Hematopoietic multipotent progenitor cell treated with erythropoietin and hydrocortisone succinate and interleukin-3 and kit ligand, for 6 days (in vitro differentiated cells): Measurements from ENCODE around the gene PACRG.

Source experiments
- DNase-seq: peaks from one replicate; pipeline ENCODE4 v3.0.0-alpha.2; 2015

PACRG gene

DNA sequence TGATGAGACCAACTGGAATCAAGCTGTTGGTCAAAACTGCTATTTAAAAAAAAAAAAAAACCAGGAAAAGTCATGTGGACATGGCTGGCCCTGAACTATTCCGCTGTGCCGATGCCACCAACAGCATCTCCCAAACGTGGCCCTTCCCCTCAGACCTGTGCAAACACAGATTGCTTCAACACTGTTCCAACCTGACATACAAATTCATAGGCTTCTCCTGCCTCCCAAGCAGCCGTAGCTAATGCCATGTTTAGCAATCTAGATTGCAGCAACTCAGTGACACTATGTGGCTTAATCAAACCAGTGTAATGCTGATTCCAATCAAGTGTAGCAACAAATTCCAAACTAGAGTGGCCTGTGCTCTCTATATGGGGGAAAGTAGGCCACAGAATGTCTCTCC, 16.4 kb upstream of the PACRG start:
- no peak for DNase-seq

DNA sequence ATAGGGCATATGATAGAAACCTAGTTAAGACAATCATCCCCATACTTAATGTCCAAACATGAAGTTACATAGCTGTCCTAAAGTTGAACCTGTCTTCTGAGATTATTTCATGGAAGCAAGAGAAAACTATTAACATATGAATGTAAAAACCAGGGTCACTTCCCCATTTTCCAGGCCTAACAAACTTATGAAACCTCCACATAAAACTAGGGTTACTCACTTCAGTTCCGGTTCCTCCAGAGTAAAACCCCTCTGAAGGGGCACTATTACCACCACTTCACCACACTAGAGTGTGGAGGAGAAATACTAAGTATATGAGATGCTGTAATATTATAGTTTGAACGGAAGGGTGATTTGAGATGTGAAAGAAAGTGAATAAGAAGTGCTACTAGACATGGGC, 15.1 kb upstream of the PACRG start:
- DNase-seq: no peak

- no peak for DNase-seq
Observed at GRCh38 chr6:162713974-162714780, 13.6 kb upstream of the PACRG start.

DNA sequence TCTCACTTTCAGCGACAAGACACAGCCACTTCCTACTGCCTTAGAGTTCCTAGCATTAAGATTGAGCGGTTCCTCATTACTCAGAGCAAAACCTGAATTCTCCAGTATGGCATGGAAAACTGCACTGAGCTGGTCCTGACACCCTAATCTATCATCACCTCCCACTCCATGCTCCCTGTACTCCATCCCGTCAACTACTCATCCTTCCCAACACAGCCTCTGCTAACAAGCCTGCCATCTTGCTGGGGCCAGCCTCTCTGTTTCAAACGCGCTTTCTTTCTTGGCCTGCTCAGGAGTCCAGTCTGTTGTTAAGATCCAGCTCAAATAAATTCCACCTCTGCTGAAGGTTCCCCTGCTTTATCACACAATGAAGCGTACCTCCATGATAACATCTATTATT, 12.2 kb upstream of the PACRG start:
- no peak for DNase-seq

DNA sequence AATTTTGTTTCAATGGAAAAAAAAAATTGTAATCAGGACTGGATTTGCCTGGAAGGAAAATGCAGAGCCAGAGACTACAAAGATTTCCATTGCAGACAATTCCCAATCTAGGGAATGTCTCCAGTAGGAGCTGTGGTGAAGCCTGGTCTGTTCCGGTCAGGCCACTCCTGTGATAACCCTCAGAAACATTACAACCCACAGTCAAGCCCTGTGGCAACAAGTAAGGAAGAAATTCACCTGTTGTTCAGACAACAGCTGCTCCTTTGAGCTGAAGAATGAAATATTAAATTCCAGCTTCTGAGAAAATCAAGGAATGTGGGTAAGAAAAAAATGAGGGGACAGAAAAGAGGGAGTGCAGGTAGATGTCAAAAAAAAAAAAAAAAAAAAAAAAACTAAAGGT, 8.2 kb upstream of the PACRG start:
- DNase-seq: no peak

DNA sequence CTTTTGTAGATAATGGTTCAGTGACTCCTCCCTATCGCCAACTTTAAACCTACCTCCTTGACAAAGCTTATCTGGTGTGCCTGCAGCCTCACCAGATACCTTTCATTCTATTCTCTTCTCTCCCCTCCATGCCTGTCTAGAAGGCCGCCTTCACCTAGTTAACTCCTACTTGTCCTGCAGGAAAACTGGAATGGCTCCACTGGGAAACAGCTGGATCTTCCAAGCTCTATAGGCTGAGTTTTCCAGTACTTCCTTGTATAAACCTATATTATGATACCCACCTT, 6.4 kb upstream of the PACRG start:
- no peak for DNase-seq

DNA sequence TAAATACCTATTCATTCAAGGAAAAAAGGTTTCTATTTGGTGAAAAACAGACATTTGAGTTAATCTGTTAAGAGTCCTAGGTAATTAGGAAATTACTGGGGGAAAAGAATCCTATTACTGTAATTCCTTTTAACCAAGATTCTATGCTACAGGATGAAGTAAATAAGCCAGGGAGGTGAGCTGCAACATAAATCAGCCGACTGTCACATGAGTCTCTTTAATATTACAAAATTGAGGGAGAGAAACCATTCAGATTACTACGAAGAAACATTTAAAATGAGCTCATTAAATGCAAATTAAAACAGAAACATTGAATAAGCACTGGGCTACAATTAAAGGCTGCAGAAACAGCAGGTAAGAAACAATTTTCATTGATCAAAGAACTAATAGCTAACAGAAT, 5.5 kb upstream of the PACRG start:
- DNase-seq: no peak

- DNase-seq: no peak
Observed at GRCh38 chr6:162722633-162723032, 5.1 kb upstream of the PACRG start.

DNA sequence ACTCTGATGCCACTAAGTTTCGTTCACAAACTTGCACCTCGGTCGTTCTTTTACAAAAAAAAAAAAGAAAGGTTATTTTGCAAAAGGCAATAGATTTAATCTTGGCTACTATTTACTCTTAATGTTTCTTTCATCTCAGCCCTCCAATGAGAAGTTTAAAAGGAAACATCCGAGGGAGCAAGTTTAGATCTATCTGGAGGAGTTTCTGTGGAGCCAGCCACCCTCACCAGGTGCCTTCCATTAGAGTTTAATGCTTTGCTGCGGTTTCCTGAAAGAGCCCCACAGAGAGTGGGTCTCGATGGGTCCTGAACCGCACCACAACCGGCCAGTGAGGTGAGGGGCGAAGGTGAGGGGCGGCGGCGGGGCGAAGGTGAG, 840 bp upstream of the PACRG start:
- peak; percentile 41 for DNase-seq

DNA sequence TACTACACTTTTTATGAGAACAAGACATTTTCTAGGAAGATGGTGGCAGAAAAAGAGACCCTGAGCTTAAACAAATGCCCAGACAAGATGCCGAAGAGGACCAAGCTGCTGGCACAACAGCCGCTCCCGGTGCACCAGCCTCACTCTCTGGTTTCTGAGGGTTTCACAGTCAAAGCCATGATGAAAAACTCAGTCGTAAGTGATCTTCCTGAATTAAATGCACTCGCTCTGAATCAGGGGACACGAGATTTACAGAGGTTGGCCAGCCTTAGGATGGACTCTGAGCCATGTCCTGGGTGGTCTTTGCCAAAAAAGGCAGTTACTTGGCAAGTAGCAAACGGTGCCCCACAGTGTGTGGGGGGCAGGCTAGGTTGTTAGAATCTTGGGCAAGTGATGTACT, 423 bp downstream of the PACRG start:
- no peak for DNase-seq

- no peak for DNase-seq
Observed at GRCh38 chr6:162728706-162729105, 932 bp downstream of the PACRG start.

DNA sequence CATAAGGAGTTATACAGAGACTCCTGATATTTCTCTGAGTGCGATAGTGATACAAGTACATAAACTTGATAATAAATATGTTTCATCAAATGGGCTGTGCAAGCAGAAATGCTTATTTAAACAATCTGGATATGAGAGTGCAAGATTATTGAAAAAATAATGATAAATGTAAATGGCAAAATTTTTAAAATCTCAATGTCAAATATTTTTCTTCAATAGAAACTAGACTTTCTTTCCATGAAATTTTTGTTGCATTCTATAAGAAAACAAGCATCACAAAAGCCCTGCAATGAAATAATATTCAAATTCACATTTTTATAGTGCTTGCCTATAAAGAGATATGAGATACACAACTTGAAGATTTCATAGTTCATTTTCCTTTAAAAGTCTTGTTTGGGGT, 2.7 kb downstream of the PACRG start:
- DNase-seq: no peak

- peak; percentile 25 for DNase-seq
Observed at GRCh38 chr6:162733489-162733888, 5.7 kb downstream of the PACRG start.

- DNase-seq: peak; percentile 17
Observed at GRCh38 chr6:162736961-162737360, 9.2 kb downstream of the PACRG start.

- DNase-seq: no peak
Observed at GRCh38 chr6:162750776-162751175, 23.0 kb downstream of the PACRG start.

- DNase-seq: no peak
Observed at GRCh38 chr6:162751211-162751859, 23.6 kb downstream of the PACRG start.

DNA sequence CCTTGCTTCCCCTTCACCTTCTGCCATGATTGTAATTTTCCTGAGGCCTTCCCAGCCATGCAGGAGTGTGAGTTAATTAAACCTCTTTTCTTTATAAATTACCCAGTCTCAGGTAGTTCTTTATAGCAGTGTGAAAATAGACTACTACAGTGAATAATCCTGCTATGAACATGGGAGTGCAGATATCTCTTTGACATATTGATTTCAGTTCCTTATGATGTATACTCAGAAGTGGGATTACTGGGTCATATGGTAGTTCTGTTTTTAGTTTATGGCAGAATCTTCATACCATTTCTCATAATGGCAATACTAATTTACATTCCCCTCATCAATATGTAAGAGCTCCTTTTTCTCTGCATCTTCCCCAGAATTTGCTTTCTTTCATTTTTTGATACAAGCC, 26.0 kb downstream of the PACRG start:
- no peak for DNase-seq

- DNase-seq: no peak
Observed at GRCh38 chr6:162770136-162770535, 42.4 kb downstream of the PACRG start.

GRCh38 chr6:162770955-162771354, 43.2 kb downstream of the PACRG start:
- DNase-seq: no peak

GRCh38 chr6:162772466-162772865, 44.7 kb downstream of the PACRG start:
- no peak for DNase-seq

DNA sequence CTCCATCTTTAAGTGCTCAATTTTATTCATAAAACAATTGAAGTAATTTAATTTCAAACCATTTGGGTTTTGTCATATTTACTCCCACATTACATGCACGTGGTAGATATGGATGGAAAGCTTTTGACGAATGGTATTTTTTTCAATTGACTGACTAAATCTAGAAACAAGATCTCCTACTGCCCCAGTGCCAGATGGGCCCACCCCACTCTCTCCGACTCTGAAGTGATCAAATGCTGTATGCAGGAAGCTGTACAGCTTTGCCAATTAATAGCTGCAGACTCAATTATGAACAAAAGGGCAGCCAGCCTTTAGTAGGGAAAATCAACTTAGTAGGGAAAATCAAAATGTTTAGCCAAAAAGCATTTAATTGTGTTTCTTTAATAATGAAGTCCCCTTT, 46.2 kb downstream of the PACRG start:
- DNase-seq: no peak

- DNase-seq: no peak
Observed at GRCh38 chr6:162777091-162777490, 49.3 kb downstream of the PACRG start.

- DNase-seq: no peak
Observed at GRCh38 chr6:162778603-162779002, 50.8 kb downstream of the PACRG start.

GRCh38 chr6:162785632-162786242, 58.0 kb downstream of the PACRG start:
- no peak for DNase-seq
